Karpas-422 (cell line): ENCODE results near the gene VAV3. TPM values are rescaled to one million over a fixed set of nuclear protein-coding genes. Genes with fewer than 3 reads are reported as not detected.

ENCODE experiments used
- DNase-seq: peaks from one replicate; pipeline ENCODE4 v3.0.0-alpha.2; 2015
- H2AFZ ChIP-seq: fragments of 200-600 bp; sonication (generic); 2 replicates; pipeline ENCODE4 v1.6.1; 2014; ENCODE audit warnings: antibody characterized with exemption, low read length, mixed read lengths
- H3K27ac ChIP-seq: fragments of 200-600 bp; sonication (generic); 2 replicates; pipeline ENCODE4 v1.5.1; 2014; ENCODE audit warnings: mild to moderate bottlenecking, low read length, moderate library complexity
- H3K27me3 ChIP-seq: fragments of 200-600 bp; sonication (generic); 2 replicates; pipeline ENCODE4 v1.6.1; 2014; ENCODE audit warnings: low read length, mixed read lengths
- H3K36me3 ChIP-seq: fragments of 200-600 bp; sonication (generic); 2 replicates; pipeline ENCODE4 v1.6.1; 2014; ENCODE audit warnings: low read length, mixed read lengths; ENCODE audit not compliant: insufficient read depth
- H3K4me1 ChIP-seq: fragments of 200-600 bp; sonication (generic); 2 replicates; pipeline ENCODE4 v1.6.1; 2014; ENCODE audit warnings: mild to moderate bottlenecking, low read length, mixed read lengths
- H3K4me2 ChIP-seq: fragments of 200-600 bp; sonication (generic); 2 replicates; pipeline ENCODE4 v1.6.1; 2014; ENCODE audit warnings: low read length, low read depth, mild to moderate bottlenecking; ENCODE audit not compliant: poor library complexity, severe bottlenecking
- H3K4me3 ChIP-seq: fragments of 200-600 bp; sonication (generic); 2 replicates; pipeline ENCODE4 v1.5.1; 2014; ENCODE audit warnings: mild to moderate bottlenecking, antibody characterized with exemption, low read length, mixed read lengths
- H3K79me2 ChIP-seq: fragments of 200-600 bp; sonication (generic); 2 replicates; pipeline ENCODE4 v1.6.1; 2014; ENCODE audit warnings: mild to moderate bottlenecking, low read length, mixed read lengths
- H3K9ac ChIP-seq: fragments of 200-600 bp; sonication (generic); 2 replicates; pipeline ENCODE4 v1.6.0; 2014; ENCODE audit warnings: low read length
- H3K9me2 ChIP-seq: fragments of 200-600 bp; sonication (generic), shearing (Covaris generic); replicated peaks from 2 replicates; pipeline ENCODE4 v1.6.0; 2014; ENCODE audit warnings: mild to moderate bottlenecking, low read length, moderate library complexity; ENCODE audit not compliant: insufficient read depth
- H3K9me3 ChIP-seq: fragments of 300-700, 200-600 bp; sonication (generic); 2 replicates; pipeline ENCODE4 v1.6.1; 2014; ENCODE audit warnings: low read length, mixed read lengths
- H4K20me1 ChIP-seq: fragments of 200-600 bp; sonication (generic); 2 replicates; pipeline ENCODE4 v1.6.1; 2014; ENCODE audit warnings: mild to moderate bottlenecking, antibody characterized with exemption, low read length, low read depth; ENCODE audit not compliant: insufficient read depth
- total RNA-seq: library from RNA; depleted of rRNA; stranded (reverse); fragments of >200 nt; shearing (Covaris generic); gene quantifications from 2 replicates; pipeline ENCODE4 v1.2.3, GENCODE V29; 2014; ENCODE audit warnings: low replicate concordance

The VAV3 gene
- total RNA-seq, 1 experiment from 2014 or later = 1.1 TPM

GRCh38 chr1:107555578-107555977, 409.4 kb downstream of the VAV3 start:
- no peak for DNase-seq
- H3K4me2 ChIP-seq = no peak overlapping the region
- H3K9ac ChIP-seq = no peak overlapping the region

GRCh38 chr1:107552781-107553180, 412.2 kb downstream of the VAV3 start:
- H3K27ac ChIP-seq = no peak overlapping the region
- H3K36me3 ChIP-seq = no peaks in the 10 kb centered on the region
- H2AFZ ChIP-seq = no peak overlapping the region
- H4K20me1 ChIP-seq = no peaks in the 10 kb centered on the region
- H3K9me2 ChIP-seq = no peaks in the 10 kb centered on the region
- no peak overlapping the region for H3K9ac ChIP-seq
- no peak overlapping the region for H3K4me2 ChIP-seq
- no peaks in the 10 kb centered on the region for H3K4me1 ChIP-seq
- no peak overlapping the region for H3K4me3 ChIP-seq
- no peak for DNase-seq
- H3K79me2 ChIP-seq = no peaks in the 10 kb centered on the region
- H3K9me3 ChIP-seq = no peaks in the 10 kb centered on the region
- H3K27me3 ChIP-seq = no peaks in the 10 kb centered on the region

More at GRCh38 chr1:107555578-107555977, 409.4 kb downstream of the VAV3 start:
- Histone ChIP-seq H3K79me2 (no peaks in the 10 kb centered on the region), H3K4me1 (no peaks in the 10 kb centered on the region), H3K9me2 (no peaks in the 10 kb centered on the region), H3K27me3 (no peaks in the 10 kb centered on the region), H4K20me1 (no peaks in the 10 kb centered on the region), H3K27ac (no peak overlapping the region), H3K36me3 (no peaks in the 10 kb centered on the region), H3K4me3 (no peak overlapping the region), H2AFZ (no peak overlapping the region), H3K9me3 (no peaks in the 10 kb centered on the region)

- H3K27ac ChIP-seq = no peak overlapping the region
- H2AFZ ChIP-seq = no peak overlapping the region
- no peaks in the 10 kb centered on the region for H3K79me2 ChIP-seq
- H3K4me2 ChIP-seq = no peak overlapping the region
- no peaks in the 10 kb centered on the region for H3K27me3 ChIP-seq
- DNase-seq = no peak
- H3K4me3 ChIP-seq = no peak overlapping the region
- no peaks in the 10 kb centered on the region for H3K36me3 ChIP-seq
- H3K4me1 ChIP-seq = no peaks in the 10 kb centered on the region
- no peaks in the 10 kb centered on the region for H3K9me3 ChIP-seq
- H4K20me1 ChIP-seq = no peaks in the 10 kb centered on the region
- no peak overlapping the region for H3K9ac ChIP-seq
- no peaks in the 10 kb centered on the region for H3K9me2 ChIP-seq
Measured at GRCh38 chr1:107551456-107551855, 413.5 kb downstream of the VAV3 start.

- Histone ChIP-seq H3K79me2 (no peaks in the 10 kb centered on the region), H3K4me2 (no peak overlapping the region), H3K4me3 (no peak overlapping the region), H2AFZ (no peak overlapping the region), H3K27ac (no peak overlapping the region), H3K9ac (no peak overlapping the region), H4K20me1 (no peaks in the 10 kb centered on the region), H3K36me3 (no peaks in the 10 kb centered on the region), H3K4me1 (no peaks in the 10 kb centered on the region), H3K27me3 (no peaks in the 10 kb centered on the region), H3K9me2 (no peaks in the 10 kb centered on the region), H3K9me3 (no peaks in the 10 kb centered on the region)
- no peak for DNase-seq
Measured at GRCh38 chr1:107550358-107550757, 414.6 kb downstream of the VAV3 start.

- no peak overlapping the region for H3K9ac ChIP-seq
- H3K9me3 ChIP-seq = no peaks in the 10 kb centered on the region
- DNase-seq = no peak
- H2AFZ ChIP-seq = no peak overlapping the region
- no peaks in the 10 kb centered on the region for H4K20me1 ChIP-seq
- no peak overlapping the region for H3K4me3 ChIP-seq
- H3K79me2 ChIP-seq = no peaks in the 10 kb centered on the region
- no peaks in the 10 kb centered on the region for H3K4me1 ChIP-seq
- no peaks in the 10 kb centered on the region for H3K36me3 ChIP-seq
- no peaks in the 10 kb centered on the region for H3K27me3 ChIP-seq
- no peaks in the 10 kb centered on the region for H3K9me2 ChIP-seq
- H3K4me2 ChIP-seq = no peak overlapping the region
- H3K27ac ChIP-seq = no peak overlapping the region
Measured at GRCh38 chr1:107549152-107549810, 415.7 kb downstream of the VAV3 start.

- Histone ChIP-seq H3K27ac (no peak overlapping the region), H3K36me3 (no peaks in the 10 kb centered on the region), H2AFZ (no peak overlapping the region), H3K9me2 (no peaks in the 10 kb centered on the region), H3K9me3 (no peaks in the 10 kb centered on the region), H3K4me3 (no peak overlapping the region), H3K27me3 (no peaks in the 10 kb centered on the region), H3K9ac (no peak overlapping the region), H4K20me1 (no peaks in the 10 kb centered on the region), H3K79me2 (no peaks in the 10 kb centered on the region), H3K4me2 (no peak overlapping the region), H3K4me1 (no peaks in the 10 kb centered on the region)
- no peak for DNase-seq
Measured at GRCh38 chr1:107548276-107548675, 416.7 kb downstream of the VAV3 start.

- Histone ChIP-seq H3K79me2 (no peaks in the 10 kb centered on the region), H3K9me3 (no peaks in the 10 kb centered on the region), H3K36me3 (no peaks in the 10 kb centered on the region), H3K27ac (no peak overlapping the region), H3K9ac (no peak overlapping the region), H3K27me3 (no peaks in the 10 kb centered on the region), H3K9me2 (no peaks in the 10 kb centered on the region), H3K4me2 (no peak overlapping the region), H3K4me3 (no peak overlapping the region), H4K20me1 (no peaks in the 10 kb centered on the region), H3K4me1 (no peaks in the 10 kb centered on the region), H2AFZ (no peak overlapping the region)
- no peak for DNase-seq
Measured at GRCh38 chr1:107547363-107548155, 417.4 kb downstream of the VAV3 start.

GRCh38 chr1:107546576-107546975, 418.4 kb downstream of the VAV3 start:
- Histone ChIP-seq H3K4me3 (no peak overlapping the region), H4K20me1 (no peaks in the 10 kb centered on the region), H3K9ac (no peak overlapping the region), H3K36me3 (no peaks in the 10 kb centered on the region), H3K79me2 (no peaks in the 10 kb centered on the region), H3K27ac (no peak overlapping the region), H3K4me1 (no peaks in the 10 kb centered on the region), H3K4me2 (no peak overlapping the region), H3K9me2 (no peaks in the 10 kb centered on the region), H3K27me3 (no peaks in the 10 kb centered on the region; the same call in 1 of the 2 replicates), H3K9me3 (no peaks in the 10 kb centered on the region), H2AFZ (no peak overlapping the region)
- DNase-seq = no peak
